Effector CD4-positive, alpha-beta T cell (primary cell): ENCODE measurements around the gene F2R.
"Not testable (repeated sequence)": the region's sequence is repeated elsewhere in the genome, so short reads cannot be mapped to it uniquely, and the experiment has no call there.

Source experiments
- DNase-seq: peaks from one replicate; pipeline ENCODE4 v3.0.0-alpha.2; 2020

F2R gene

DNA sequence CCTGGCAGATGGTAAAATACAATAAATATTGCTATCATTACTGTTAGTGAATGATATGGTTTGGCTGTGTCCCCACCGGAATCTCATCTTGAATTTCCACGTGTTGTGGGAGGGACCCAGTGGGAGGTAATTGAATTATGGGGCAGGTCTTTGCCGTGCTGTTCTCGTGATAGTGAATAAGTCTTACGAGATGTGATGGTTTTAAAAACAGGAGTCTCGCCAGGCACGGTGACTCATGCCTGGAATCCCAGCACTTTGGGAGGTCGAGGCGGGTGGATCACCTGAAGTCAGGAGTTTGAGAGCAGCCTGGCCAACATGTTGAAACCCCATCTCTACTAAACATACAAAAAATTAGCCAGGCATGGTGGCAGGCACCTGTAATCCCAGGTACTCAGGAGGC, 45.2 kb downstream of the F2R start:
- DNase-seq, result not testable (repeated sequence)

DNA sequence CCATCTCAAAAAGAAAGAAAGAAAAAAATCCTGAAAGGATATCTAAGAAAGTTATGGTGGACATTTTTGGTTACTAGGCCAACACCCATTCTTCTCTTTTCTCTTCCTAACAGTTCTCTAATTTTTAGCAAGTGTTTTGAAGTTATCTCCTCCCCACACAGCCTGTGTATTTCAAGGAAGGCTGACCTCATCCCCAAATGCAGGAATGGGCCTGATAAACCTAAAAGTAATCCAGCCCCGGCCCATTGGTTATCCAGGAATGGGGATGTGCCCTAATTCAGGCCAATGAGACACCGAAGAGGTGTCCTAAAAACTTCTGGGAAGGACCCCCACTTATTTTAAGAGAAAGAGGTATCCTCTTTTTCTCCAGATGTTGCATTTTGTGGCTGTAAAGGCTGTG, 46.6 kb downstream of the F2R start:
- DNase-seq, result no peak

DNA sequence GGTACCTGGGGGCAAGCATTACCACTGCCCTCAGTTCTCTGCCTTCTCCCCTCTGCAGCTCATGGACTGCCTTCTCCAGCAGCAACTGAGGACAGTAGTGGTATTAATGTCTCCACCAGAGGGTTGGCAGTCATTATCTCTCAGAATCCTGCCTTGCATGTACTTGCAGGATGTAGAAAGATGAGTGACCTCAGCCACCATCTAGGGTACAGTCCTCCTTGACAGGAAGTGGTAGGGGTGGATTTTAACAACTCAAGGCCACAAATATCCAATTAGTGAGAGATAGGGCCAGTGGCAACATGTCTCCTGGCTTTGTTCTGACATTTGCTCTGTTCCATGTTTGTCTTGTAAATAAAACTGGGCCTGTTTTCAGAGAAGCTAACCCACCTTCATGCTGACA, 47.2 kb downstream of the F2R start:
- DNase-seq, result no peak

DNA sequence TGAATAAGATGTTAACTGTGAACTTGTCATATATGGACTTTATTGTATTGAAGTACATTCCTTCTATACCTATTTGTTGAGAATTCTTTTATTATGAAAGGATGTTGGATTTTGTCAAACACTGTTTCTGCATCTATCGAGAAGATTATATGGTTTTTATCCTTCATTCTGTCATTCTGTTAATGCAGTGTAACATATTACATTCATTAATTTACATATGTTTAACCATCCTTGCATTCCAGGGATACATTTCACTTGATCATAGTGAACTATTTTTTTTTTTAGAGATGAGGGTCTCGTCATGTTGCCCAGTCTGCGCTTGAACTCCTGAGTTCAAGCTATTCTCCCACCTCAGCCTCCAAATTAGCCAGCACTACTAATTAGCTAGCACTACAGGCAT, 48.4 kb downstream of the F2R start:
- no peak for DNase-seq

DNA sequence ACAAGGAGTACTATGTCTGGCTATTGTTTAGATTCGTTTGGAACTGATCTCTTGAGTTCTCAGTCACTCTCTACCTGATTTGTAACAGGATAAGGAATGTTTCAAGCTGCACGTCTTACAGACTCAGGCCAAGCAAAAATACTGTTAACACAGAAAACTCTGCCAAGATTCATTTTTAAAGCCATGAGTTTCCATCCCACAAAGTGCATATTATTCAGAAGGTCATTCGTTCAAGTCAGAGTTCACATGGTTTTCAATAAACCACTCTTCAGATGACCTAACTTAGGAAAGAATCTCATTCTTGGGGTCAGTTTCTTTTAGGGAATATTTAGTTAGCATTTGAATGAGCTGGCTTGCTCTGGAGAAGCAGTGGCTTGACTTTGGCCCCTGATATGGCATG, 49.3 kb downstream of the F2R start:
- DNase-seq, result no peak

DNA sequence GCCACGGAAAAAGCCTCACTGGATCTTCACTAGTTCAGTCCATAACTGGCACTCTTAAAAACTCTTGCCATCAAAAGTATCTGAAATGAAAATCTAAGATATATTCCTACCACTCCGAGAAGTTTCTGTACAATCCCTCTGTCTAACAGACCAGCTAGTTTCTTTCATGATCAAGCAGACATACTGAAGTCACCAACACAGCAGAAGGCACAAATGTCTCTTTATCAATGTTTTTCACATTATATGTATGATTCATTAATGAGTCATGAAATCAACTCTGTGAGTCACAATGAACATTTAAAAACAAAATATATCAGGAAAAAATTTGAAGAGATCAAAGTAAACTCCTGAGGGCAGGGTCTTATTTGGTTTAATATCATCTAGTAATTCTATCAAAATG, 50.8 kb downstream of the F2R start:
- no peak for DNase-seq

DNA sequence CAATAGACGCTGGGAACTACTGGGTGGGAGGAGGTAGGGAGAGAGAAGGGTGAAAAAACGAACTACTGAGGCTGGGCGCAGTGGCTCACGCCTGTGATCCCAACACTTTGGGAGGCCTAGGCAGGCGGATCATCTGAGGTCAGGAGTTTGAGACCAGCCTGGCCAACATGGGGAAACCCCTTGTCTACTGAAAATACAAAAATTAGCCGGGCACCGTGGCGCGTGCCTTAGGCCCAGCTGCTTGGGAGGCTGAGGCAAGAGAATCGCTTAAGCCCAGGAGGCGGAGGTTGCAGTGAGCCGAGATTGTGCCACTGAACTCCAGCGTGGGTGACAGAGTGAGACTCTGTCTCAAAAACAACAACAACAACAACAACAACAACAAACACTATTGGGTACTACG, 55.1 kb downstream of the F2R start:
- DNase-seq, result not testable (repeated sequence)

DNA sequence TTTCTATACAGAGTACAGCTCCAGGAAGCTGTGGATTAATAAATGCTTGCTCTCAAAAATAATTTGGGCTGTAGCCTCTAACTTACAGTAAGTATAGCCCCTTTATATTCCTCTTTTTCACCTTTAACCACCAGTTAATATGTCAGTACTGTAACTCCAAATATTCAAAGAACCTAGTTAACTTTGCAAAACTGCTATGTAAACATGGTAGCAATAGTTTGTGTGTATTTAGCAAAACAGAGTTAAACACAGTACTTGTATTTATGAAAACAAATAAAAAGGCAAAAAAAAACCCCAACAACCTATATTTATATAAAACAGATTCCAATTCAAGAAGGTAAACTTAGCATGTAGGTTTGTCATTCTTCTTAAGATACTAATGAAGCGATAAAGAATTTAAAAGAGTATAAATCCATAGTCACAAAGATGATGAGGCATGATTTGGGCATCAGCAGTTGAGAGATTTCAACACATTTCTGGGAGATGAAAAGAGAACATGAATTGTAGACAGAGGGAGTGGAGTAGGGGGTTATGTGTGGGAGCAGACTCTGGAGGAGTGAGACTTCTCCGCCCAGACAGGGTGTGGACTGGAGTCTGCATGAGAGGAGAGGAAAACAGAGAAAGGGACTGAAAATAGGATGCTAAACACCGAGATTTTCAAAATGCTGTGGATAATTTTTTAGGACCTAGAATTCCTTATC, 55.9 kb downstream of the F2R start:
- DNase-seq, result no peak

DNA sequence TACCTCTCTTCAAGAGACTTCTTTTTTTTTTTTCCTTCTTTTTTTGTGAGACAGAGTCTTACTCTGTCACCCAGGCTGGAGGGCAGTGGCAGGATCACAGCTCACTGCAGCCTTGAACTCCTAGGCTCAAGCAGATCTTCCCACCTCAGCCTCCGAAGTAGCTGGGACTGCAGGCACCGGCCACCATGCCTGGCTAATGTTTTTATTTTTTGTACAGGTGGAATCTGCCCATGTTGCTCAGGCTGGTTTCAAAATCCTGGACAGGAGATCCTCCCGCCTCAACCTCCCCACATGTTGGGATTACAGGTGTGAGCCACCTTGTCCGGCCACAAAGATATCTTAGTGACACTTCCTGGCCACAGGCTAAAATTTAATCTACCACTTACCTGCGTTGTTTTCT, 60.0 kb downstream of the F2R start:
- DNase-seq, result no peak

DNA sequence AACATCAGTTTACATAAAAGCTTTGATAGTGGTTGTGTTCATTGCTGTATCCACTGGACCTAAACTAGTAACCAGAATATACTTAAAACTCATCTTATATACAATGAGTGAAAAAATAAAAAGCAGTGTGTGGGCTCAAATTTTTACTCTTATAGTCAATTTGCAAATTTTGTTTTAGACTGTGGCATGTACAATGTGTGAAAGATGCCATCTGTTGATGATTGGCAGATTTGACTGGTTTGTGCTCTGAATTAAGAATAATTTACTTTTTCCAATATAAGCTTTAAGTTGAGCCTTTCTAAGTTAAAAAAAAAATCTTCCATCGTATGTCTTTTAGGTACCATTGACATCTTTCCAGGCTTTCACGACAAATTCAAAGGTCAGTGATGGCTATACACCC, 60.5 kb downstream of the F2R start:
- no peak for DNase-seq

DNA sequence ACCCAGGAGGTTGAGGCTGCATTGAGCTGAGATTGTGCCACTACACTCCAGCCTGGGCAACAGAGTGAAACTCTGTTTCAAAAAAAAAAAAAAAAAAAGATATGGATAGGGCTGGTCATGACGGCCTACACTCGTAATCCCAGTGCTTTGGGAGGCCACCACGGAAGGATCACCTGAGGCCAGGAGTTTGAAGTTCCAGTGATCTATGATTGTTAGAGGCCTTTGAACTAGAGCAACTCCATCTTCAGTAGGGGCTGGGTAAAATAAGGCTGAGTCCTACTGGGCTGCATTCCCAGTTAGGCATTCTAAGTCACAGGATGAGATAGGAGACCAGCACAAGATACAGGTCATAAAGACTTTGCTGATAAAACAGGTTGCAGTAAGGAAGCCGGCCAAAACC, 64.7 kb downstream of the F2R start:
- DNase-seq, result not testable (repeated sequence)

DNA sequence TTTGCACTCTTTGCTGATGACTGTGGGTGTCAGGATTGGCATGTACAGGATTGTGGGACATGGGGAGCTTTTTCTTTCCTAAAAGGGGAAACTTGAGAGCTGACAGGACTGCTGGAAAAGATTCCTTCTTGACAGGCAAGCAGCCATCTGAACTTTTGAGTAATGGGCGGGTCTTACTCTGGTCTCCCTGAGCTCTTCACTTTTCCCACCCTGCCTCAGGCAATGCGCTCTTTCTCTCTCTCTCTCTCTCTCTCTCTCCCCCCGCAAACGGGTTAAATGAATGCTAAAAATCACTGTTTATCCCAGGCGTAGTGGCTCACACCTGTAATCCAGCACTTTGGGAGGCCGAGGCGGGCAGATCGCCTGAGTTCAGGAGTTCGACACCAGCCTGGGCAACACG, 65.8 kb downstream of the F2R start:
- DNase-seq, result no peak

DNA sequence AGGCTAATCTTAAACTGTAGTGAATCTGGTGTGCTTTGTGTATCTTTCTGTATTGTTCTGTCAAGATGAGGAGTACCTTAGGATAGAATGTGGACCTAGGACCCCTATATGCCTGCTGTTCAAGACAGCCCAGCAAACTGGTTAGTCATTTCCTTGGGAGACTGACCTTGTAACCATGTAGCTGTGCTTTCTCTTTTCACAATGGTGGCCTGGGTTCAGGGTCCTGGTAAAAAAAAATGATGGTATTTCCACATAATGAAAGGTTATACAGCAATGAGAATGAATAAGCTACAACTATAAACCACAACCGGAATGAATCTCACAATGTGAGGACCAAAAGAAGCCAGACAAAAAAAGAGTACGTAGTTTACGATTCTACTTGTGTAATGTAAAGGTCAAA, 66.5 kb downstream of the F2R start:
- DNase-seq, result no peak
